ENCODE results near the gene HSD17B4. TPM values are rescaled to one million over a fixed set of nuclear protein-coding genes. Genes with fewer than 3 reads are reported as not detected.

The HSD17B4 gene, protein sequence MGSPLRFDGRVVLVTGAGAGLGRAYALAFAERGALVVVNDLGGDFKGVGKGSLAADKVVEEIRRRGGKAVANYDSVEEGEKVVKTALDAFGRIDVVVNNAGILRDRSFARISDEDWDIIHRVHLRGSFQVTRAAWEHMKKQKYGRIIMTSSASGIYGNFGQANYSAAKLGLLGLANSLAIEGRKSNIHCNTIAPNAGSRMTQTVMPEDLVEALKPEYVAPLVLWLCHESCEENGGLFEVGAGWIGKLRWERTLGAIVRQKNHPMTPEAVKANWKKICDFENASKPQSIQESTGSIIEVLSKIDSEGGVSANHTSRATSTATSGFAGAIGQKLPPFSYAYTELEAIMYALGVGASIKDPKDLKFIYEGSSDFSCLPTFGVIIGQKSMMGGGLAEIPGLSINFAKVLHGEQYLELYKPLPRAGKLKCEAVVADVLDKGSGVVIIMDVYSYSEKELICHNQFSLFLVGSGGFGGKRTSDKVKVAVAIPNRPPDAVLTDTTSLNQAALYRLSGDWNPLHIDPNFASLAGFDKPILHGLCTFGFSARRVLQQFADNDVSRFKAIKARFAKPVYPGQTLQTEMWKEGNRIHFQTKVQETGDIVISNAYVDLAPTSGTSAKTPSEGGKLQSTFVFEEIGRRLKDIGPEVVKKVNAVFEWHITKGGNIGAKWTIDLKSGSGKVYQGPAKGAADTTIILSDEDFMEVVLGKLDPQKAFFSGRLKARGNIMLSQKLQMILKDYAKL
- 142 TPM for total RNA-seq (2021; ENCODE audit: unreplicated experiment)
- 64.6 and 71.0 TPM in 2 replicates for polyA plus RNA-seq (2012)
- percentile 67 among the genes with signal in this experiment for Bru-seq, nascent RNA
- percentile 68 among the genes with signal in this experiment for BruChase-seq, experiment 1, labeled RNA remaining after a 6-hour chase
- BruChase-seq, experiment 2, labeled RNA remaining after a 2-hour chase = percentile 68 among the genes with signal in this experiment
- long read RNA-seq, transcript HSD17B4-201 (24 exons, 2,685 nt) = major isoform, 124 of 160 reads
- long read RNA-seq, partial matches to known transcripts = 7 of 160 reads
- long read RNA-seq, other reads (novel, unspliced or antisense) = 25 of 160 reads

GRCh38 chr5:119452373-119453039 lies at the start of gene HSD17B4:
TSS of gene HSD17B4 (plus strand) at chr5:119452497. CDS start at chr5:119452576, 79 bp downstream.
- Histone ChIP-seq H4K20me1 (ENCODE audit: insufficient read depth) (no peaks in the 10 kb centered on the region), H3K4me3 (replicated peaks in 1 of 2; ENCODE audit: low read depth in 1 of 2, low read length in 2 of 2) (peak within 1 kb of the TSS; percentile 72 to 82), H3K9ac (ENCODE audit: low read length) (peak within 1 kb of the TSS; percentile 72), H3K27me3 (ENCODE audit: insufficient read depth, low read length) (no peaks in the 10 kb centered on the region), H3K27ac (ENCODE audit: low read depth, low read length) (peak within 1 kb of the TSS; percentile 55), H3K4me2 (ENCODE audit: low read length) (peak within 1 kb of the TSS; percentile 81), H3K4me1 (ENCODE audit: control insufficient read depth in 1 of 2, insufficient read depth in 2 of 2, low read length in 2 of 2) (peaks cover 0 to 13% of the 10 kb centered on the region in 2 experiments; a peak in 2 of 4 replicates), H2AFZ (ENCODE audit: low read depth, low read length, poor library complexity, severe bottlenecking) (peak within 1 kb of the TSS; percentile 91), H3K79me2 (ENCODE audit: insufficient read depth, low read length) (peaks cover 14% of the 10 kb centered on the region; the same call in 1 of the 2 replicates), H3K36me3 (ENCODE audit: control insufficient read depth in 1 of 2, insufficient read depth in 2 of 2, low read length in 2 of 2) (no peaks in the 10 kb centered on the region), H3K9me3 (ENCODE audit: control insufficient read depth in 1 of 2, insufficient read depth in 1 of 2, low read depth in 1 of 2, low read length in 2 of 2) (no peaks in the 10 kb centered on the region), H3K9me2 (ENCODE audit: insufficient read depth) (no peaks in the 10 kb centered on the region)
- ATAC-seq (peak; percentile 93), DNase-seq (ENCODE audit: low read depth, low spot score) (peak; percentile 88)
- intact Hi-C loops (cut with micrococcal nuclease) = no loop called here
- BruUV-seq (replicated peaks) = no TSS peak
- CTCF ChIA-PET = interaction anchor here (1.4 kb wide), 1 partner anchor 40 kb away, joined by 3 read pairs; no protein-coding TSS in a partner anchor
- POLR2A ChIA-PET = no interaction called here
- RAD21 ChIA-PET (ENCODE audit: low non-redundant PET in 1 of 2, low total read pairs in 2 of 2, uncharacterized antibody in 2 of 2, unreplicated experiment in 2 of 2) = no interaction called here
- TF ChIP-seq ZNF274 (IDR thresholded peaks at IDR 0.05; ENCODE audit: low read depth, low read length) (no peak), SIN3A (IDR thresholded peaks at IDR 0.05; ENCODE audit: low read depth) (0 out of 2 replicates have a peak, but pooled peaks have one; percentile 54), EZH2phosphoT487 (IDR thresholded peaks at IDR 0.05; ENCODE audit: borderline replicate concordance) (no peak), ELF1 (IDR thresholded peaks at IDR 0.05; ENCODE audit: borderline replicate concordance, low read depth) (no peak), SP1 (IDR thresholded peaks at IDR 0.05; ENCODE audit: low read depth) (peak; percentile 23; the same call in 1 of the 2 replicates), YY1 (IDR thresholded peaks at IDR 0.05; ENCODE audit: extremely low read depth, insufficient replicate concordance, low read depth, low read length) (peak; percentile 80), POLR2A (IDR thresholded peaks at IDR 0.05; ENCODE audit: borderline replicate concordance, extremely low read depth, insufficient read depth, insufficient read length) (peak; percentile 33), CTCF (IDR thresholded peaks at IDR 0.05 in 2 of 3, conservative IDR thresholded peaks at IDR 0.05 in 1 of 3; ENCODE audit: borderline replicate concordance in 1 of 3, insufficient read depth in 1 of 3, low read depth in 2 of 3, low read length in 2 of 3) (no peak), RAD21 (IDR thresholded peaks at IDR 0.05; ENCODE audit: low read depth) (no peak), ZFX (IDR thresholded peaks at IDR 0.05) (peak; percentile 45; the same call in 1 of the 2 replicates), CBX3 (IDR thresholded peaks at IDR 0.05; ENCODE audit: low read depth) (peak; percentile 68), POLR2AphosphoS5 (IDR thresholded peaks at IDR 0.05; ENCODE audit: low read depth, low read length) (peak; percentile 79)
- TF ChIP-seq, protein P1, sequence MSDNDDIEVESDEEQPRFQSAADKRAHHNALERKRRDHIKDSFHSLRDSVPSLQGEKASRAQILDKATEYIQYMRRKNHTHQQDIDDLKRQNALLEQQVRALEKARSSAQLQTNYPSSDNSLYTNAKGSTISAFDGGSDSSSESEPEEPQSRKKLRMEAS (IDR thresholded peaks at IDR 0.05) = peak; percentile 70
- TF ChIP-seq, protein P2, sequence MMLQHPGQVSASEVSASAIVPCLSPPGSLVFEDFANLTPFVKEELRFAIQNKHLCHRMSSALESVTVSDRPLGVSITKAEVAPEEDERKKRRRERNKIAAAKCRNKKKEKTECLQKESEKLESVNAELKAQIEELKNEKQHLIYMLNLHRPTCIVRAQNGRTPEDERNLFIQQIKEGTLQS (IDR thresholded peaks at IDR 0.05) = no peak
- TF ChIP-seq, protein P3, sequence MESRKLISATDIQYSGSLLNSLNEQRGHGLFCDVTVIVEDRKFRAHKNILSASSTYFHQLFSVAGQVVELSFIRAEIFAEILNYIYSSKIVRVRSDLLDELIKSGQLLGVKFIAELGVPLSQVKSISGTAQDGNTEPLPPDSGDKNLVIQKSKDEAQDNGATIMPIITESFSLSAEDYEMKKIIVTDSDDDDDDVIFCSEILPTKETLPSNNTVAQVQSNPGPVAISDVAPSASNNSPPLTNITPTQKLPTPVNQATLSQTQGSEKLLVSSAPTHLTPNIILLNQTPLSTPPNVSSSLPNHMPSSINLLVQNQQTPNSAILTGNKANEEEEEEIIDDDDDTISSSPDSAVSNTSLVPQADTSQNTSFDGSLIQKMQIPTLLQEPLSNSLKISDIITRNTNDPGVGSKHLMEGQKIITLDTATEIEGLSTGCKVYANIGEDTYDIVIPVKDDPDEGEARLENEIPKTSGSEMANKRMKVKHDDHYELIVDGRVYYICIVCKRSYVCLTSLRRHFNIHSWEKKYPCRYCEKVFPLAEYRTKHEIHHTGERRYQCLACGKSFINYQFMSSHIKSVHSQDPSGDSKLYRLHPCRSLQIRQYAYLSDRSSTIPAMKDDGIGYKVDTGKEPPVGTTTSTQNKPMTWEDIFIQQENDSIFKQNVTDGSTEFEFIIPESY (IDR thresholded peaks at IDR 0.05; ENCODE audit: extremely low read depth, insufficient replicate concordance, low read length) = no peak

Measured in HCT116 (cell line).